A549 (cell line): ENCODE results near the gene TMEM271. TPM values are rescaled to one million over a fixed set of nuclear protein-coding genes. Genes with fewer than 3 reads are reported as not detected.

Experiments
- ATAC-seq, 2 experiments: fragments of 200-7000 bp in 1 of 2; fragments of >200 bp in 1 of 2; cut with Nextera tagmentation in 1 of 2; cut with Tn5 transposase in 1 of 2; 3 replicates each; pipeline versions ENCODE4 v1.8.0 to v1.9.1; 2018 to 2020; ENCODE audit warnings: mild to moderate bottlenecking in 1 of 2, moderate library complexity in 1 of 2
- CTCF ChIA-PET: fragments of 300-600 bp; sonication (Branson Sonifier 250); formaldehyde crosslinking; extraction: SDS; loops from one replicate; lab custom pipeline; 2021; ENCODE audit warnings: antibody characterized with exemption, inconsistent platforms; lab: Yijun Ruan, JAX
- POLR2A ChIA-PET: fragments of 350-600 bp; formaldehyde crosslinking; extraction: SDS; loops from one replicate; lab custom pipeline; 2021; ENCODE audit warnings: antibody characterized with exemption, inconsistent platforms; lab: Yijun Ruan, JAX
- DNase-seq, 2 experiments: peaks; one replicate each; pipeline versions ENCODE4 v3.0.0 to v3.0.0-alpha.2; 2011 to 2016; ENCODE audit warnings: low read depth in 1 of 2, low spot score in 1 of 2
- FAIRE-seq: peaks from 2 replicates; lab custom pipeline; 2011; peaks lifted over from hg19 to GRCh38; lab: Jason Lieb, UNC
- H3K27ac ChIP-seq, 2 experiments: fragments of >200 bp; sonication (Bioruptor Twin); formaldehyde crosslinking; 3 replicates each; pipeline ENCODE4 v1.5.1; 2016 to 2017
- H3K4me1 ChIP-seq: fragments of >200 bp; sonication (Bioruptor Twin); formaldehyde crosslinking; 3 replicates; pipeline ENCODE4 v1.6.1; 2016
- H3K4me2 ChIP-seq: fragments of >200 bp; sonication (Bioruptor Twin); formaldehyde crosslinking; 3 replicates; pipeline ENCODE4 v1.6.1; 2016
- H3K4me3 ChIP-seq: fragments of >200 bp; sonication (Bioruptor Twin); formaldehyde crosslinking; 3 replicates; pipeline ENCODE4 v1.5.1; 2016
- H3K9me3 ChIP-seq: fragments of >200 bp; sonication (Bioruptor Twin); formaldehyde crosslinking; 3 replicates; pipeline ENCODE4 v1.6.1; 2016
- BHLHE40 ChIP-seq: IDR thresholded peaks from 2 replicates; pipeline ENCODE4 v1.6.1; 2012; ENCODE audit warnings: low read depth, low read length, inconsistent platforms
- CBX2 ChIP-seq: fragments of 200-600 bp; sonication (generic); IDR thresholded peaks from 2 replicates; pipeline ENCODE4 v1.6.1; 2016; ENCODE audit warnings: low read depth, mild to moderate bottlenecking, borderline replicate concordance
- CHD4 ChIP-seq: fragments of 200-600 bp; sonication (generic); IDR thresholded peaks from 2 replicates; pipeline ENCODE4 v1.6.1; 2016; ENCODE audit warnings: antibody characterized with exemption, mild to moderate bottlenecking, borderline replicate concordance
- EHF ChIP-seq: fragments of 250-450 bp; sonication (Bioruptor Pico); IDR thresholded peaks from 2 replicates; pipeline ENCODE4 v1.5.0; 2020; ENCODE audit warnings: mild to moderate bottlenecking
- HDAC2 ChIP-seq: fragments of 200-600 bp; sonication (generic); IDR thresholded peaks from 2 replicates; pipeline ENCODE4 v1.6.1; 2016
- HEYL ChIP-seq: fragments of 250-450 bp; sonication (Bioruptor Pico); IDR thresholded peaks from 2 replicates; pipeline ENCODE4 v1.8.0; 2021; ENCODE audit warnings: mild to moderate bottlenecking, moderate library complexity
- MYC ChIP-seq: IDR thresholded peaks from 2 replicates; pipeline ENCODE4 v1.6.1; 2012; ENCODE audit warnings: mild to moderate bottlenecking, inconsistent platforms, low read length, improper control_type of control experiment, borderline replicate concordance
- NR3C1 ChIP-seq: fragments of >200 bp; sonication (Bioruptor Twin); formaldehyde crosslinking; IDR thresholded peaks from 3 replicates; pipeline ENCODE4 v1.6.1; 2017
- PHF8 ChIP-seq: fragments of 200-600 bp; sonication (generic); IDR thresholded peaks from 2 replicates; pipeline ENCODE4 v1.6.1; 2016; ENCODE audit warnings: low read depth, mild to moderate bottlenecking, antibody characterized with exemption, moderate library complexity, borderline replicate concordance
- POLR2AphosphoS2 ChIP-seq: conservative IDR thresholded peaks from 2 replicates; pipeline ENCODE4 v1.6.1; 2012; ENCODE audit warnings: low read length, improper control_type of control experiment, inconsistent platforms
- RARB ChIP-seq: fragments of 250-450 bp; sonication (Bioruptor Pico); IDR thresholded peaks from 2 replicates; pipeline ENCODE4 v1.8.0; 2021; ENCODE audit warnings: mild to moderate bottlenecking, moderate library complexity
- SREBF2 ChIP-seq: fragments of 450-650 bp; IDR thresholded peaks from 2 replicates; pipeline ENCODE4 v1.6.1; 2014; ENCODE audit warnings: mild to moderate bottlenecking, moderate library complexity
- TP53 ChIP-seq: fragments of 250-450 bp; sonication (Bioruptor Pico); IDR thresholded peaks from 2 replicates; pipeline ENCODE4 v1.5.0; 2021; ENCODE audit warnings: mild to moderate bottlenecking, moderate library complexity
- WGBS: methylation state at CpG from one replicate; pipeline ENCODE4 v1.1.6; 2017; ENCODE audit errors: missing lambda C conversion rate; 5-methylcytosine and 5-hydroxymethylcytosine counted together
- polyA plus RNA-seq, 4 experiments: library from polyadenylated mRNA; depleted of rRNA in 3 of 4; stranded (reverse); fragments of >200 nt; fragmentation: RNase III in 1 of 4; extraction: RNeasy Plus Mini Kit Qiagen cat#74134 plus additional on column Dnase treatment in 1 of 4; gene quantifications; 2 replicates in 3 of 4; 3 replicates in 1 of 4; pipeline ENCODE4 v1.2.3, GENCODE V29; 2011 to 2017
- TF ChIP-seq, protein P1 (sequence below): fragments of 250-450 bp; sonication (Bioruptor Pico); IDR thresholded peaks from 2 replicates; pipeline ENCODE4 v1.5.0; 2021; ENCODE audit warnings: mild to moderate bottlenecking, moderate library complexity, borderline replicate concordance
- TF ChIP-seq, protein P2 (sequence below): fragments of 150-350 bp; IDR thresholded peaks from 2 replicates; pipeline ENCODE4 v1.6.1; 2014; ENCODE audit warnings: low read depth, mild to moderate bottlenecking, low read length
- TF ChIP-seq, protein P3 (sequence below): fragments of >200 bp; sonication (Bioruptor Twin); formaldehyde crosslinking; IDR thresholded peaks from 2 replicates; pipeline ENCODE4 v1.6.1; 2016
- TF ChIP-seq, protein P4 (sequence below): fragments of >200 bp; sonication (Bioruptor Twin); formaldehyde crosslinking; IDR thresholded peaks from 3 replicates; pipeline ENCODE4 v1.5.1; 2016
- TF ChIP-seq, protein P5 (sequence below): IDR thresholded peaks from 2 replicates; pipeline ENCODE4 v1.6.1; 2012
- TF ChIP-seq, protein P6 (sequence below): IDR thresholded peaks from 2 replicates; pipeline ENCODE4 v1.6.1; 2012; ENCODE audit warnings: low read depth, borderline replicate concordance
- TF ChIP-seq, protein P7 (sequence below): fragments of 200-600 bp; sonication (generic); IDR thresholded peaks from 2 replicates; pipeline ENCODE4 v1.6.1; 2016; ENCODE audit warnings: antibody characterized with exemption, mild to moderate bottlenecking, moderate library complexity

The TMEM271 gene
- polyA plus RNA-seq, 2 of the 4 experiments (the other 2 are of a cell fraction), result not detected

DNA sequence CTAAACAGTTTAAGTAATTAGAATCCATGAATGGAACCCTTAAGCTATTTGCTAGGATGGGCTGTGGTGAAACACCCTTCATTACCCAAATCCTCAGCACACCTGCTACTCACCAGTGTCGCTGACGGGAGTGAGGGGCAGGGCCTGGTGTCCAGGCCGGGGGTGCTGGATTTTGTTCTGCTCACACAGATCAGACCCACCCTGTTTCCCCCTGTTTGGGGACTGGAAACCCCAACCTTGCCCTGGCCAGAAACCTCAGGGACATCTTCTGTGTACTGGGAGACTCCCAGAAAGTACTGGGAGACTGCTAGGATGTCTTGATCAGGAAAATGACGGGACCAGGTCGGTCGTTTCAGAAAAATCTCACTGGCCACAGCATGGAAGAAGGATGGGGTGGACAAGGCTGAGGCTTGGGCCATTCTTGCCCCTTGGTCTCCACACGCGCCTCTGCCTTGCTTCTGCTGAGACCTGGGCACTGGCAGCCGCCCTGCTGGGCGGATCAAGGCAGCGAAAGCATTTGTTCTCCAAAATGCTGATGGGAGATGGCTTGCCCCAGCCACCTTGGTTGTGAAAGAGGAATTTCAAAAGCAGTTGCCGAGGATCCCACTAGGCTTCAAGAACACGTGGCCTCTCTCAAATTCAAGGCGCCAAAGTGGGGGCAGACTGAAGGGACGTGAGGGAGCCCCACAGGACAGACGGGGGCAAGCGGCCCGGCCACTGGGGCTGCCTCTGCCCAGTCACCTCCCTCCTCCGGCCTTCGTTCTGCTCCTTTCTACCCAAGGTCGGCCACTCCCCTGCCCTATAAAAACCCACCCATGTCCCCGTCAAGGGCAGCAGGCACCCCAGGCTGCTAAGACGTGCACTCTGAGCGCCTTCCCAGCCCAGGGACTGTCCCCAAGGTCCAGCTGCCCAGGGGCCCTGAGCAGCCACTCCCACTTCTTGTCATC, 25.8 kb upstream of the TMEM271 start:
- ATAC-seq, result no peak
- no peak overlapping the region for H3K4me2 ChIP-seq
- no peak for TF ChIP-seq NR3C1
- TF ChIP-seq, protein P1, sequence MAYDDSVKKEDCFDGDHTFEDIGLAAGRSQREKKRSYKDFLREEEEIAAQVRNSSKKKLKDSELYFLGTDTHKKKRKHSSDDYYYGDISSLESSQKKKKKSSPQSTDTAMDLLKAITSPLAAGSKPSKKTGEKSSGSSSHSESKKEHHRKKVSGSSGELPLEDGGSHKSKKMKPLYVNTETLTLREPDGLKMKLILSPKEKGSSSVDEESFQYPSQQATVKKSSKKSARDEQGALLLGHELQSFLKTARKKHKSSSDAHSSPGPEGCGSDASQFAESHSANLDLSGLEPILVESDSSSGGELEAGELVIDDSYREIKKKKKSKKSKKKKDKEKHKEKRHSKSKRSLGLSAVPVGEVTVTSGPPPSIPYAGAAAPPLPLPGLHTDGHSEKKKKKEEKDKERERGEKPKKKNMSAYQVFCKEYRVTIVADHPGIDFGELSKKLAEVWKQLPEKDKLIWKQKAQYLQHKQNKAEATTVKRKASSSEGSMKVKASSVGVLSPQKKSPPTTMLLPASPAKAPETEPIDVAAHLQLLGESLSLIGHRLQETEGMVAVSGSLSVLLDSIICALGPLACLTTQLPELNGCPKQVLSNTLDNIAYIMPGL (CRISPR knock-in tag), result no peak
- no peak for TF ChIP-seq TP53 (CRISPR knock-in tag)
- TF ChIP-seq, protein P2, sequence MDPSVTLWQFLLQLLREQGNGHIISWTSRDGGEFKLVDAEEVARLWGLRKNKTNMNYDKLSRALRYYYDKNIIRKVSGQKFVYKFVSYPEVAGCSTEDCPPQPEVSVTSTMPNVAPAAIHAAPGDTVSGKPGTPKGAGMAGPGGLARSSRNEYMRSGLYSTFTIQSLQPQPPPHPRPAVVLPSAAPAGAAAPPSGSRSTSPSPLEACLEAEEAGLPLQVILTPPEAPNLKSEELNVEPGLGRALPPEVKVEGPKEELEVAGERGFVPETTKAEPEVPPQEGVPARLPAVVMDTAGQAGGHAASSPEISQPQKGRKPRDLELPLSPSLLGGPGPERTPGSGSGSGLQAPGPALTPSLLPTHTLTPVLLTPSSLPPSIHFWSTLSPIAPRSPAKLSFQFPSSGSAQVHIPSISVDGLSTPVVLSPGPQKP, result no peak
- TF ChIP-seq, protein P3, sequence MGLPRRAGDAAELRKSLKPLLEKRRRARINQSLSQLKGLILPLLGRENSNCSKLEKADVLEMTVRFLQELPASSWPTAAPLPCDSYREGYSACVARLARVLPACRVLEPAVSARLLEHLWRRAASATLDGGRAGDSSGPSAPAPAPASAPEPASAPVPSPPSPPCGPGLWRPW, result no peak
- no peak for FAIRE-seq
- H3K4me1 ChIP-seq, result no peaks in the 10 kb centered on the region
- H3K4me3 ChIP-seq, result no peak overlapping the region
- WGBS, result 33% methylated on average over 19 of the region's 24 CpGs
- no peak overlapping the region for H3K27ac ChIP-seq
- no peaks in the 10 kb centered on the region for H3K9me3 ChIP-seq
- CTCF ChIA-PET, result no interaction called here
- POLR2A ChIA-PET, result no interaction called here
- DNase-seq, result no peak

DNA sequence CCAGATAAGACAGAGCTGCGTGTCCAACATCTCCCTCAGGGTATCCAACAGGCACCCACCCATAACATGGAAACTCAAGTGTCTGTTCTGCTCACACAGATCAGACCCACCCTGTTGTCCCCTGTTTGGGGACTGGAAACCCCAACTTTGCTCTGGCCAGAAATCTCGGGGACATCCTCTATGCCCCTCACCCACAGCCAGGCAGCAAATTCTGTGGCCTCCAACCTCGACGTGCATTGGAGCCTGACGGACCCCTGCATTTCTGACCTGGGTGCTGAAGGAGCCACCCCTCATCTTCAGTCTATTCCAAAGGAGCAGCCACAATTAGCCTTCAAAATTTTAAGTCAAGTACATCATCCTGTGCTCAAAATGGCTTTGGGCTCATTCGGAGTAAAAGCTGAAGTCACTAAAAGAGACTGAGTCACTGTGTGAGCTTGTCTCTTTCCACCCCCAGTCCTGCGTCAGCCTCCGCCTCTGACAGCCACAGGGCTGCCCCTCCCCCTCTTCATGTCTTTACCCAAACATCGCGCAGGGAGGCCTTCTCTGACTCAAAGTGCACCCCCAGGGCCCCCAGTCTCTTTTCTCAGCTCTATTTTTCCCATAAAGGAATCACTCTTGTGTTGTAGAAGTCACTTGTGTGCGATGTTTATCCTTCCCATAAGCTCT, 24.9 kb upstream of the TMEM271 start:
- H3K4me2 ChIP-seq, result no peak overlapping the region
- H3K27ac ChIP-seq, result no peak overlapping the region
- FAIRE-seq (no peak), ATAC-seq (no peak), DNase-seq (no peak)
- H3K4me1 ChIP-seq, result no peaks in the 10 kb centered on the region
- POLR2A ChIA-PET, result no interaction called here
- no peaks in the 10 kb centered on the region for H3K9me3 ChIP-seq
- 12% methylated on average over 11 of the region's 11 CpGs for WGBS
- CTCF ChIA-PET, result no interaction called here
- H3K4me3 ChIP-seq, result no peak overlapping the region
- TF ChIP-seq RARB (CRISPR knock-in tag) (no peak), POLR2AphosphoS2 (no peak), SREBF2 (no peak), PHF8 (no peak), EHF (CRISPR knock-in tag) (no peak), BHLHE40 (no peak), HDAC2 (no peak), CHD4 (no peak), HEYL (no peak), MYC (no peak), CBX2 (no peak)
- TF ChIP-seq, protein P4, sequence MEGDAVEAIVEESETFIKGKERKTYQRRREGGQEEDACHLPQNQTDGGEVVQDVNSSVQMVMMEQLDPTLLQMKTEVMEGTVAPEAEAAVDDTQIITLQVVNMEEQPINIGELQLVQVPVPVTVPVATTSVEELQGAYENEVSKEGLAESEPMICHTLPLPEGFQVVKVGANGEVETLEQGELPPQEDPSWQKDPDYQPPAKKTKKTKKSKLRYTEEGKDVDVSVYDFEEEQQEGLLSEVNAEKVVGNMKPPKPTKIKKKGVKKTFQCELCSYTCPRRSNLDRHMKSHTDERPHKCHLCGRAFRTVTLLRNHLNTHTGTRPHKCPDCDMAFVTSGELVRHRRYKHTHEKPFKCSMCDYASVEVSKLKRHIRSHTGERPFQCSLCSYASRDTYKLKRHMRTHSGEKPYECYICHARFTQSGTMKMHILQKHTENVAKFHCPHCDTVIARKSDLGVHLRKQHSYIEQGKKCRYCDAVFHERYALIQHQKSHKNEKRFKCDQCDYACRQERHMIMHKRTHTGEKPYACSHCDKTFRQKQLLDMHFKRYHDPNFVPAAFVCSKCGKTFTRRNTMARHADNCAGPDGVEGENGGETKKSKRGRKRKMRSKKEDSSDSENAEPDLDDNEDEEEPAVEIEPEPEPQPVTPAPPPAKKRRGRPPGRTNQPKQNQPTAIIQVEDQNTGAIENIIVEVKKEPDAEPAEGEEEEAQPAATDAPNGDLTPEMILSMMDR, result no peak
- TF ChIP-seq, protein P5, sequence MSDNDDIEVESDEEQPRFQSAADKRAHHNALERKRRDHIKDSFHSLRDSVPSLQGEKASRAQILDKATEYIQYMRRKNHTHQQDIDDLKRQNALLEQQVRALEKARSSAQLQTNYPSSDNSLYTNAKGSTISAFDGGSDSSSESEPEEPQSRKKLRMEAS, result no peak
- TF ChIP-seq, protein P6, sequence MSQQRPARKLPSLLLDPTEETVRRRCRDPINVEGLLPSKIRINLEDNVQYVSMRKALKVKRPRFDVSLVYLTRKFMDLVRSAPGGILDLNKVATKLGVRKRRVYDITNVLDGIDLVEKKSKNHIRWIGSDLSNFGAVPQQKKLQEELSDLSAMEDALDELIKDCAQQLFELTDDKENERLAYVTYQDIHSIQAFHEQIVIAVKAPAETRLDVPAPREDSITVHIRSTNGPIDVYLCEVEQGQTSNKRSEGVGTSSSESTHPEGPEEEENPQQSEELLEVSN, result no peak
- TF ChIP-seq, protein P7, sequence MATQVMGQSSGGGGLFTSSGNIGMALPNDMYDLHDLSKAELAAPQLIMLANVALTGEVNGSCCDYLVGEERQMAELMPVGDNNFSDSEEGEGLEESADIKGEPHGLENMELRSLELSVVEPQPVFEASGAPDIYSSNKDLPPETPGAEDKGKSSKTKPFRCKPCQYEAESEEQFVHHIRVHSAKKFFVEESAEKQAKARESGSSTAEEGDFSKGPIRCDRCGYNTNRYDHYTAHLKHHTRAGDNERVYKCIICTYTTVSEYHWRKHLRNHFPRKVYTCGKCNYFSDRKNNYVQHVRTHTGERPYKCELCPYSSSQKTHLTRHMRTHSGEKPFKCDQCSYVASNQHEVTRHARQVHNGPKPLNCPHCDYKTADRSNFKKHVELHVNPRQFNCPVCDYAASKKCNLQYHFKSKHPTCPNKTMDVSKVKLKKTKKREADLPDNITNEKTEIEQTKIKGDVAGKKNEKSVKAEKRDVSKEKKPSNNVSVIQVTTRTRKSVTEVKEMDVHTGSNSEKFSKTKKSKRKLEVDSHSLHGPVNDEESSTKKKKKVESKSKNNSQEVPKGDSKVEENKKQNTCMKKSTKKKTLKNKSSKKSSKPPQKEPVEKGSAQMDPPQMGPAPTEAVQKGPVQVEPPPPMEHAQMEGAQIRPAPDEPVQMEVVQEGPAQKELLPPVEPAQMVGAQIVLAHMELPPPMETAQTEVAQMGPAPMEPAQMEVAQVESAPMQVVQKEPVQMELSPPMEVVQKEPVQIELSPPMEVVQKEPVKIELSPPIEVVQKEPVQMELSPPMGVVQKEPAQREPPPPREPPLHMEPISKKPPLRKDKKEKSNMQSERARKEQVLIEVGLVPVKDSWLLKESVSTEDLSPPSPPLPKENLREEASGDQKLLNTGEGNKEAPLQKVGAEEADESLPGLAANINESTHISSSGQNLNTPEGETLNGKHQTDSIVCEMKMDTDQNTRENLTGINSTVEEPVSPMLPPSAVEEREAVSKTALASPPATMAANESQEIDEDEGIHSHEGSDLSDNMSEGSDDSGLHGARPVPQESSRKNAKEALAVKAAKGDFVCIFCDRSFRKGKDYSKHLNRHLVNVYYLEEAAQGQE, result no peak
